ENCODE data around the gene CABP1.
"Not testable (repeated sequence)": the region's sequence is repeated elsewhere in the genome, so short reads cannot be mapped to it uniquely, and the experiment has no call there.

CABP1 gene

DNA sequence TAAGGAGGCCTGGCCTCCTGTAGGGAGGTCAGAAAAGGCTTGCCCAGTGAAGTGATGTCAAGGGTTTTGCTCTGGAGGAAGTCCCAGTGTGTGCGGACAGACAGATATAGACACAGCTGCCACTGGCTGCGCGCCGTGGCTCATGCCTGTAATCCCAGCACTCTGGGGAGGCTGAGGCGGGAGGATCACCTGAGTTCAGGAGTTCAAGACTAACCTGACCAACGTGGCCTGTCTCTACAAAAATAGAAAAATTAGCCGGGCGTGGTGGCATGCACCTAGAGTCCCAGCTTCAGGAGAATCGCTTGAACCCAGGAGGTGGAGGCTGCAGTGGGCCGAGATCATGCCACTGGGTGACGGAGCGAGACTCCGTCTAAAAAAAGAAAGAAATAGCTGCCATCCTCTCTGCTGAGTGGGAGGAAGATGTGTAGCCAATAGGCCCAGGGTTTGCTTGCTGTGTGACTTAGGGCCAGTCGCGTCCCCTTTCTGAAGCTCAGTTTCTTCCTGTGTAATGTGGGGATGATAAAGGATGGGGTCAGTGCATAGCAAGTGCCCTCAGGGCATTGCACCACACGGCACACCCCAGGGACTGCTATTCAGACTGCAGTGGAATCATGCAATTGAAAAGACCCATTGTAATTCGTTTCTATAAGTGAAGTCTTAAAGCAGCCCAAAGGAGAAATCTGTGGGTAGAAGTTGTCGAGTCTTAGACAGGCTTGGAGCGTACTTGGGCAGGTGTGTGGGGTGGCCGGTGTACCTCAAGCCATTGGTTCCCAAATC lies 27.9 kb downstream of the CABP1 start:
- DNase-seq (ENCODE audit: low read depth), result no peak

DNA sequence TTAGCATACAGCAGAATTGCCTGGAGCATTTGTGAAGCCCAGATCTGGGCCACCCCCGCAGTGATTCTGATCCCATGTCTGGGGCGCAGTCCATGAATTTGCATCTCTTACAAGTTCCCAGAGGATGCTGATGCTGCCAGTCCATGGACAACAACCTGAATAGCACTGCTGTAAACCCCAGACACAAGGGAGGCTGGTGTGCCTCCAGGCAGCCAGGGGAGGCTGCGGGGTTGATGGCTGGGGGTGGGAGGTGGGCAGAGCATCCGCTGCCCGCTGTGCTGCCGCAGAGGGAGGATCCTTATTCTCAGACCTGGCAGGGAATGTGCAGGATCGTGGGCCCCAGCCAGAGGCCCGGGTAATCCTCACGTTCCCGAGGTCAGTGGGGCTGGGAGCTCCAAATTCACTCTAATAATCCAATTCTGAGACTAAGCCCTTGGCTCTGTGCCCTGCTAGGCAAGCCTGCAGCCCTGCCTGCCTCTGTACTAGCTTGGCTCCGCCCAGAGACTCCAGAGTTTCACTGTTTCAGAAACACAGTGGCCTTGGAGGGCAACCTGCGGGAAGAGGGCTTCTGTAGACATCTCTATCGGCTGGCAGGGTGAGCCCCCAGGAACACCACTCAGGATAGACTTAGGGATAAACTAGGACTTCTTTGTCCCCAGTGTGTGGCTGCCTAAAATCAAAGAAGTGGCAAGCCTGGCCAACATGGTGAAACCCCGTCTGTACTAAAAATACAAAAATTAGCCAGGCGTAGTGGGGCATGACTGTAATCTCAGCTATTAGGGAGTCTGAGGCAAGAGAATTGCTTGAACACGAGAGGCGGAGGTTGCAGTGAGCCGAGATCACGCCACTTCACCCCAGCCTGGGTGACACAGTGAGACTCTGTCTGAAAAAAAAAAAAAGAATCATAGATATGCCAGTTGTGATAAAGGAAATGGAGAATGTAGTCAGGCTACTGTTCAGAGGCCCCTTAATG lies 28.7 kb downstream of the CABP1 start:
- no peak for DNase-seq (ENCODE audit: low read depth)

DNA sequence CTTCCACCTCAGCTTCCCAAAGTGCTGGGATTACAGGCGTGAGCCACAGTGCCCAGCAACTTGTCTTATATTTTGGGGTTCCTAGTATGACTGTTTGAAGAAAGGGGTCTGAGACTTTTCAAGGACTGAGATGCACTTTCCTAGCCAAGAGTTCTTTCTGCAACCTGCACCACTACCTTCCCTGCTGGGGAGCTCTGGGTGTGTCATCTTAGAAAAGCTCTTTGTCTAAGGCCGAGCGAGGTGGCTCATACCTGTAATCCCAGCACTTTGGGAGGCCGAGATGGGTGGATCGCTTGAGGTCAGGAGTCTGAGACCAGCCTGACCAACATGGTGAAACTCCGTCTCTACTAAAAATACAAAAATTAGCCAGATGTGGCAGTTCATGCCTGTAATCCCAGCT lies 29.8 kb downstream of the CABP1 start:
- not testable (repeated sequence) for DNase-seq (ENCODE audit: low read depth)

DNA sequence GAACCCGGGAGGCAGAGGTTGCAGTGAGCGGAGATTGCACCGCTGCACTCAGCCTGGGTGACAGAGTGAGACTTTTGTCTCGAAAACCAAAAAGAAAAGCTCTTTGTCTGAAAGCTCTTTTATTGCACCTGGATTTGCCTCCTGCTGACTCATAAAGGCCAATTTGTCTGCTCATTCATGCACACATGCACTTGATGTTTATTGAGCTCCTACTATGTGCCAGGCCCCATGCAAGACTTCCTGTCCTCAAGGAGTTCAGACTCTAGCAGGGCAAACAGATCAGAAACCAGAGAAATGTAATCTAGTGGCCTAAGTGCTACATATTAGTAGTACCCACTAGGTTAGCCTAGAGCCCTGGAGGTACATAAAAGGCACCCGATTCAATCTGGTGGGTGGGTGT lies 30.2 kb downstream of the CABP1 start:
- DNase-seq (ENCODE audit: low read depth), result no peak

DNA sequence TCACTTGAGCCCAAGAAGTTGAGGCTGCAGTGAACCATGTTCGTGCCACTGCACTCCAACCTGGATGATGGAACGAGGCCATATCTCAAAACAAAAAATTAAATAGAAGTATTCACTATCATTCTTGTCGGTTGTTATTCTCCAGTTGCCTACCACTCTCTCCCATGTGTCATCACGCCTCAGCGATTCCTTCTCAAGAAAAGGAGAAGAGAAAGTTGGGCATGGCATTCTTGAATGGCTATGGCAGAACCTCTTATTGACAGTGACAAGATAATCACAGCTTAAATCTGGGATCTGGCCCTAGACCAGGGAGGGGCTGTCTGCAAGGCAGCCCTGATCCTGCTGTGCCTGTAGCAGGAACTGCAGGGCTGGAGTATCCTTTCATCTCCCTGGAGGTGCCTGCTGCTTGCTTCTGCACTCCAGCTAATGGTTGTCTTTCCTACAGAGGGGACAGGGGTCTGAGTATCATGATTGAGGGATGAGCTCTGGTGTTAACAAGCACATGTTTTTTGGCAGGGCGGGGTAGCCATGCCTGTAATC lies 33.7 kb downstream of the CABP1 start:
- DNase-seq (ENCODE audit: low read depth), result no peak

DNA sequence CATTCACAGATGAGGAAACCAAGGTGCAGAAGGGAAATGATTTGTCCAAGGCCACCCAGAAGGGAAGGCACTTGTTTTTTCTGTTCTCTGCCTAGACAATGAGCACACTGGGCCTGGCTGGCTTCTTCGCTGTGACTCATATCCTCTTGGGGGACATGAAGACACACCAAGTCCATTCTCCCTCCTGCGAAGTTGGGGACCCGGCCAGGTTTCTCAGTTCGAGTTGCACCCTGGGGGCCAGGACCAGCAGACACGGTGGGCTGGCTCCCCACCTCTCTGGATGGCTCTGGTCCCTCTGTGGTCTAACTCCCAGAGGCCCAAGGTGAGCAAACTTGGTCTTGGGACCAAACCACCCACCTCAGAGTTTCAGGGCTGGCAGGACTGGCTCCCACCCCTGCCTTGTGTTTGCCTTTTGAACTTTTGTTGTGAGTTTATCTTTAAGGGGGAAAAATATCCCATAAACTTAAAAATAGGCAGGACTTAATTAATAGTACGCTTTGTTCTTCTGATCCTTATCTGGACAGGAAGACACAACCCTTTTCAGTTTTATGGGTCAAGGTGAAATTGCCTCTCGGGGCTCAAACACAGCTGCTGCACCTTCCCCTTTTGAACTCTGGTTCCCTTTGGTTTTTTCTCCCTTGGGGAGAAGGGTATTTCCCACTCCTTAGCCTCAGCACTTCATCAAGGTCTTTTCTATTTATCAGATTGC lies 37.5 kb downstream of the CABP1 start:
- DNase-seq (ENCODE audit: low read depth), result no peak

DNA sequence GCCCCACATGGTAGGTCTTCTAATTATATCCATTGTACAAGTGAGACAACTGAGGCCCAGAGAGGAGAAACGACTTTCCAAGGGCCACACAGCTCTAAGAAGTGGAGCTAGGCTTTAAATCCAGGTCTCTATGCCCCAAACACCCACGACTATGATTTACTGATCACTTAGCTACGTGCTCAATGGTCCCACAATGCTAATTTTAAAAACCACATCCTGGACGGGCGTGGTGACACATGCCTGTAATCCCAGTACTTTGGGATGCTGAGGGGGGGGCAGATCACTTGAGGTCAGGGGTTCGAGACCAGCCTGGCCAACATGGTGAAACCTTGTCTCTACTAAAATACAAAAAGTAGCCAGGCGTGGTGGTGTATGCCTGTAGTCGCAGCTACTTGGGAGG lies 38.1 kb downstream of the CABP1 start:
- DNase-seq (ENCODE audit: low read depth), result no peak

DNA sequence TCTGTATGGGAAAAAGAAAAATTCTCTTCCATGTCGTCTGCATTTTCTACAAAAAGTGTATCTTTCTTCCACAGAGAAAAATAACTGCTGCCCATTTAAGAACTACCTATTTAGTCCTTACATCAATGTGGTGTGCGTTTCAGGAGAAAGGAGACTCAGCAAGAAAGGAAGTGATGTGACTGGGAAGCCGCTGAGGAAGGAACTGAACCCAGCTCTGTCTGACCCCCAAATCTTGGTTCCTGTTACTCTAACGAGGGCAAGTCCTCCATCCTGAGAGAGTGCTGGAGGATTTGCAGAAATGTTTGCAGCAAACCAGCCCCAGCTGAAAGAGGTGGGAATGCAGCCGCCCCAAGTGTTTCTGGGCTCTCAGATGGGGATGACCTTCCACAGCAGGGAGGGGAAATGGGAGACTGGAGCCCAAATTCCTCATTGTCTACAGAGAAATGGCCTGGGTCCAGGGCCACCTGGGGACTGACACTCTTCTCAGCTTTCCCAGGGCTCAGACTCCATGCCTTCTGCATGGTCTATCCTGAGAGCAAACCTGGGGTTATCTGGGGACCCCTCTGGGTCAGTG lies 39.8 kb downstream of the CABP1 start:
- DNase-seq (ENCODE audit: low read depth), result no peak

DNA sequence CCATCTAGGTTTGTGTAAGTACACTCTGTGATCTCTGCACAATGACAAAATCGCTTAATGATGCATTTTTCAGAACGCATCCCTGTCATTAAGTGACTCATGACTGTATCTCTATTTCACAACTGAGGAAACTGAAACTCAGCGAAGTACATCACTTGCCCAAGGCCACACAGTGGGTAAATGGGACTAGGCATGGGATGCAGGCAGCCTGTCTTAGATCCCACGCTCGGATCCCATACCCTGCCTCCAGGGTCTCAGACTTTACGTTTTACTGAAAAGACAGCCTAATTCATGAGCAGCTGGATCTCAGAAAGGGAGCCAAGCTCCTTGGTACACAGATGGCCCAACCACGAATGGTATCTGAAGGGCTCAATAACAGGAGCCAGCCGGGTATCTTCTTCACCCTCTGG lies 44.1 kb downstream of the CABP1 start:
- DNase-seq (ENCODE audit: low read depth), result no peak

DNA sequence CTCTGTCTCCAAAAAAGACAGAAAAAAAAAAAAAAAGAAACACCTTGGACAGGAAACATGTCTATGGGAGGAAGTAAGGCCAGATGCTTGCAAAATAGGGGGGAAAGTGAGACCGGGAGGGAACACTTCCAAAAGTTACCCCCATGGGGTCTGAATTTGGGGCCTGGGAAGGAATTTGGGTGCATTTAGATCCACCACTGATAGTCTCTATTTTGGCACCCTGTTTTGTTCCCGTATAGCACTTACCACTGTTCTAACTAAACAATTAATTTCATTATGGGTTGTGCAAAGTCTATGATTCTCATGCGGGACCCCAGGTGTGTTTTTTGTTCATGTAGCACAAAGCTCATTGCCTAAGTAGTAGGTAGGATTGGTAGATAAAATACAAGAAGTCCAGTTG lies 45.1 kb downstream of the CABP1 start:
- no peak for DNase-seq (ENCODE audit: low read depth)

DNA sequence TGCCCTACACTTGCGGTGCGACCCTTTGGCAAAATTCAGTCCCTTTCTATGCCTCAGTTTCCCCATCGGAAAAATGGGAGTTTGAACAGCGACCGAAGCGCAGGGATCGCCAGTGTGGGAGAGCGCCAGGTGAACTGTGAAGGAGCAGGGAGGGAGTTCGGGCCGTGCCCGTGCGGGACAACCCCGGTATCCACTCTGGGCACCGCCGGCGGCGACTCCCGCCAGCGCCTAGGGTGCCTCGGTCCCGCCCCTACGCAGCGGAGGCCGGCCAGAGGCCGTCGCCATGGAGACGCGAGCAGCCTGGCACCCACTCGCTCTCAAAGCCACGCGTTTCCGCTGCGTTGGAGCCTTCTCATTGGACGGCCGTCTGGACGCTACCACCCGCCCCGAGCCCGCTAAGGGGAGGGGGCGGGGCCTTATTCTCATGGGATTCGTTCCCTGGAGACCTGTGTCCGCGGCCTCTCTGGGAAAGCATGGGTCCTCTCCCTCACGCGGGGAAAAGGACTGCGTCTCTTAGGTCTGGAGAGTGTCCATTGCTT lies 45.8 kb downstream of the CABP1 start:
- DNase-seq (ENCODE audit: low read depth), result peak; percentile 97

DNA sequence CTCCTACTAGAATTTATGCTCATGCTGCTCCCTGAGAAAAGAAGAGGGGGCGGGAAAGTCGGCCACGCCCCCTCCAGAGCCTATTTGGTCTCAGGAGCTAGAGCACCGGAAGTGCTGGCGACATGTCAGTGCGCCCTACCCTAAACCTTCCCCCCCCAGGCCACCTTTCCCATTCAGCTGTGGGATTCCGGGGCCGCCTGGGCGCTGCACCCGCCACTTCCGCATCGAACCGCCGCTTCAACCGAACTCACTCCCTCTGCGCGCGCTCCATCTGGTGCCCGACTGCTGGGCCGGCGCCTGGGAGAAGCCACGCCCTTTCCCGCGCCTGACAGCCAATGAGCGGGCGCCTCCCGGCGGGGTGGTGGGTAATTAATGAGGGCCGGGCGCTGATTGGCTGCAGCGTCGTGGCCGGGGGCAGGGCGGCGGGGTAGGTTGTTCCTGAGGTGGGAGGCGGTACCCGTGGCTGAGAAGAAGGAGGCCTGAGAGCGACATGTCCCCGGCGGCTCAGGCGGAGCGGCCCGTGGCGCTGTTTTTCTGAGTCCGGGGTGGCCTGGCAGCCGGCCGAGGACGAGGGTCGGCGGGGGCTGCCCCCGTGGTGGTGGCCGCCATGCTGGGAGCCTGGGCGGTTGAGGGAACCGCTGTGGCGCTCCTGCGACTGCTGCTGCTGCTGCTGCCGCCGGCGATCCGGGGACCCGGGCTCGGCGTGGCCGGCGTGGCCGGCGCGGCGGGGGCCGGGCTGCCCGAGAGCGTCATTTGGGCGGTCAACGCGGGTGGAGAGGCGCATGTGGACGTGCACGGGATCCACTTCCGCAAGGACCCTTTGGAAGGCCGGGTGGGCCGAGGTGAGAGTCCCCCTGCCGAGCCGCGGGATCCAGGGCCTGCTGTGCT lies 46.5 kb downstream of the CABP1 start, which contains the start of gene MLEC:
TSS of gene MLEC (plus strand) at position 460 of the 888 bp plus-strand sequence. CDS start at position 608, 148 bp downstream.
- DNase-seq (ENCODE audit: low read depth), result peak; percentile 99

DNA sequence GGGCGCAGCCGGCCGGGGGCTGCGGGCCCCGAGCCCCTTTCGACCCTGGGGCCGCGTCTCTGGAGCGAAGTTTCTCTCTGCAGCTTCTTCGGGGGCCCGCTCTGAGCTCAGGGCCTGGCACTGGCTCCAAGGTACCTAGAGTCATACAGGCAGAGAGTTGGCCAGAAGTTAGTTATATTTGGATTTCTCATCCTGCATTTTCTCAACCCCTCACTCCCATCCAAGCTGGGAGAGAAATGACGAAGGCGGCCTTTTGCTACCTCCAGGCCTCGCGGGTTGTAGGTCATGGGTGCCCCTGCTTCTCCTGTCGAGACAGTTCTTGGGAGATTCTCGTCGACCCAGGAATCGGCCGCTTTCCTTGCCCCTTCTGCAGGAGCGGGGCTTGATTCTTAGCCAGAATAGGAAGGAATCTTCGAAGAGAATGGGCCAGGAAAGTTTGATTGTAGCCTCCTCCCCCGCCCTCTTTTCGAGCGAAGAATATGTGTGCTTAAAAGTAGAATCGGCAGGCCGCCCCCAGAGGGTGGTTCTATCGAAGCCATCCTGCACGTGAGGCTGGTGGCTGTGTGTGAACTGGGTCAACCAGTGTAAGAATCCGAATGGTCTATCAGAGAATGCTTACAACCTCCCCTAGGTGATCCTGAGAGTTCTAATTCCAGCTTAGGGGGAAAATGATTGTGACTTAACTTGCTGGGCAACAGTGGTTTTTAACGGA lies 47.3 kb downstream of the CABP1 start:
- no peak for DNase-seq (ENCODE audit: low read depth)

DNA sequence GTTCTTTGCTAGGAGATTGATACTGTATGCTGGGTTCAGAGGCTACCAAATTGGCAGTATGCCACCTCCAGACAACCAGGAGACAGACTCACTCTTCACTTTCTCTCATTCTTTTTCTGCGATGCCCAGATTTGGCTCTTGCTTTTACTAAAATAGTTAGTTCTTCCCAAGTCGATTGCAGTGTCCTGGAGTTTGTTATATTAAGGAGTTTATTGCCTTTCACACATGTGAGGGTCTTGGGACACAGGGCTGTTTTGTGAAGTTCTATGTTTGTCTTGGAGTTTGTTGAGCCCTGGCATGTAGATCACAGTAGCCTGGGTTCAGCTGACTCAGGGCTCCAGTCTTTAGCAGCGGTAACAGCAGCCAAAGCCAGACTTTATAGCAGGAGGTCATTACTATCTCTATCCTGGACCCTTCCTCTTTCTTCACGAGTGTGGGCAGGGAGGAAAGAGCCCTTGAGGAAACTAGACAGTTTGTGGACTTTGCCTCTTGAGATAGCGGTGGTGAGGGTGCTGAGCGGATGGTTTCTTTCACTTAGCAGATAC lies 48.2 kb downstream of the CABP1 start:
- no peak for DNase-seq (ENCODE audit: low read depth)

DNA sequence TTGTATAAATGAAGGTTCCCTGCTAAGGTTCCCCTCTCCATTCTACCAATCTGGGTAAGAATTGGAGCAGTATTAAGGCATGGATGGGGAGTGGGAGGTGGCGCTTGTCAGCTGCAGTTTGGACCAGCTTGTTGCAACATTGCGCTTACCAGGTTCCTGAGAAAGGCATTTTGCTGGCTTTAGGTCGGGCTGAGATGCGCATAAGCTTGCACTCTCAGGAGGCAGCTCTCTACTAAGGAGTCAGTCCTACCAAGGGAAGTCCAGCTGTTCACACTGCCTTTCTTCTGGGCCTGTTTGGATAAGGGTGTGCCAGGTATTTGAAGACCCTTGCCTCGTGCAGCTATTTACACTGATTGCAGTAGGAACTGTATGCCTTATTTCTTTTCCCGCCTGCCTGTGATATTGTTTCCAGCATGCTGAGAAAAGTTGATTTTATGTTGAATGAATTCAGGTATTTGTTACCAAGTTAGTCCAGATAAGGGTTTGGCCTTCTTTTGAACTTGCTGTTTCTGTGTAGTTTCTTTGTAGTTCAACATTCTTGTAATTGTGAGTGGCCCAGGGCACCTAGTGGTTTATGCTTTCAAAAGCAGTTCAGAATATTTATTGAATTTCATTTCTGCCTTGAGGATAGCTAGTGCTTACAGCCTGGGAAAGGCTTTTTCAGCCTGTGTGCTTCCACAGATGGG lies 49.1 kb downstream of the CABP1 start:
- DNase-seq (ENCODE audit: low read depth), result no peak

DNA sequence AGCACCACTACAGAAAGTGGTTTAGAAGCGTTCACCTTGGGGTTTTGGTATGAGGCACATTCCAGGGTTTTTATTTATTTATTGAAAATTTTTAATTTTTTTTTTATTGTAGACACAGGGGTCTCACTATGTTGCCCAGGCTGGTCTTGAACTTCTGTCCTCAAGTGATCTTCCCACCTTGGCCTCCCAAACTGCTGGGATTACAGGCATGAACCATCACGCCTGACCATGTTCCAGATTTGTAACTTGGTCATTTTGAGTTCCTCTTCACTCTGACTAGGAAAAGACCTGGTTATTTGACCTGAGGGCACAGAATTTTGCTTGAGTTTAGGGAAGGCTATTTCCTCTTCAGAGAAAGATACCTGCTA lies 49.6 kb downstream of the CABP1 start:
- no peak for DNase-seq (ENCODE audit: low read depth)

DNA sequence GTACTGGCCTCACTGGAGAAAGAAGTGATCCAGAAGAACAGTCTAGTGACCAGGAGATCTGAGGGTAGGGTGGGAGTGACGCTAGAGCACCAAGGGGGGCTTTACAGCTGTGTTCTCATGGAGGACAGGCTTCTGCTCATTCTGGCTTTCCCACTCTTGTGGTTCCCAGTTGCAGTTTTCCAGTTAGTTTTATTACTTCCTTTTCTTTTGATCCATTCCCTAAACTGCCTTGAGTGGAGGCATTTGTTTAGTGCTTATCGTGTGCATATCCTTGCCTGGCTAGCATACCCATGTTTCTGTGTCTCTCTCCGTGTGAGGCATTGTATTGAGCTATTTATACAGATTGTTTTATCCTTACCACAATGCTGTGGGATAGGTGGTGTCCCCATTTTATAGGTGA lies 50.6 kb downstream of the CABP1 start:
- no peak for DNase-seq (ENCODE audit: low read depth)

DNA sequence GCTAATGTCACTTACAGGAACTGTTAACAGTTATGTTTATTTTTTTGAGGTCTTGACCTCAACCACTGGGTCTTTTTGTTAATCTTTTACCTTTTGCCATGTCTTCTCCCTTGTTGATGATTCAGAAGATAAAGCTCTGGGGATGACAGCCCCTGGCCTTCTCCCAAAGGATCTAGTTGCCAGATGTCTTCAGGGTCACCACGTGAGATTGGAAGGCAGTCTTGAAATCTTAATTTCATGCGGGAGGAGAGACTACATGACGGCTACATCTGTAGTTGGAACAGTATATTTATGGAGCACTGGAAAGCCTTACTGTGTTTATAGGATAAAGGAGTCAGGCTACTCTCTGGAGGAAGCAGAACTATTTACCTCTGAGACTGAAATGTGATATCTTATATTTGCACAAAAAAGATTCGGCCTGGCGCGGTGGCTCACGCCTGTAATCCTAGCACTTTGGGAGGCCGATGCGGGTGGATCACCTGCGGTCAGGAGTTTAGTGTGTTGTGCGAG lies 52.2 kb downstream of the CABP1 start:
- DNase-seq (ENCODE audit: low read depth), result no peak

DNA sequence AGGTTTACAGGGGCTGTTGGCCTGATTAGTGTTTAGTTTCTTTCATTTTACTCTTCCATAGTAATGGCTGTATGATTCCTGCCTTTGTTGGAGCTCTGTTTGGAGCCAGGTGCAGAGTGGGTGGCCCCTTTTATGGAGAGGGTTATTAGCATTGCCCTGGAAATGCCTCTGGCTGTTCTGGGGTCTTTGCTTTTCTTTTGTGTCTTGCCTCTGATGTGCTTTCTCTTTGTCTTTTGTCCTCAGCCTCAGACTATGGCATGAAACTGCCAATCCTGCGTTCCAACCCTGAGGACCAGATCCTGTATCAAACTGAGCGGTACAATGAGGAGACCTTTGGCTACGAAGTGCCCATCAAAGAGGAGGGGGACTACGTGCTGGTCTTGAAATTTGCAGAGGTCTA lies 53.4 kb downstream of the CABP1 start:
- DNase-seq (ENCODE audit: low read depth), result no peak

Data from T-helper 22 cell (primary cell).